ENCODE measurements around the gene MXD4. TPM values are rescaled to one million over a fixed set of nuclear protein-coding genes. Genes with fewer than 3 reads are reported as not detected.

MXD4 gene
- total RNA-seq, 1 experiment from 2014 or later: 9.1 TPM

DNA sequence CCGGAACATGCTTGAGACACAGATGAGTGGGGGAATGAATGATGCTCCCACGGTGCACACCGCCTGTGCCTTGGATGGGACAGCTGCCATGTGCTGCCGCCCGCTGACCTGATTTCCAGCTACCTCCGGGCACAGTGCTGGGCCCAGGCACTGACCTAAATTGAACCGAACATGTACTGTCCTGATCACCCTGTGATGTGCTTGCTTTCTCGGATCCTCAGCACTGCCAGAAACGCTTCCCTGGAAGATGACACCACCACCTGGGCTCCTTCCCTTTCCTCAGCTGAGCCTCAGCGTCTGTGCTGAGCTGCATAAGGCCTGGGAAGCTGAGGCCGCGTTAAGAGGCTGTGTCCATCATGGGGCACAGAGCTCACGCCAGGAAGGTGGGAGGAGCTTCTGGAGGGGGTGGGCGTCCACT is 39.3 kb upstream of the MXD4 start:
- TF ChIP-seq EZH2 (IDR thresholded peaks at IDR 0.05; ENCODE audit: borderline replicate concordance, low read depth, low read length, poor library complexity, severe bottlenecking) (no peak), CTCF (conservative IDR thresholded peaks at IDR 0.05; ENCODE audit: low read depth, low read length) (no peak)
- BruUV-seq (replicated peaks): no TSS peak
- H3K36me3 ChIP-seq (ENCODE audit: insufficient read depth, low read length, poor library complexity, severe bottlenecking): no peaks in the 10 kb centered on the region
- DNase-seq (ENCODE audit: low spot score): no peak
- H3K27ac ChIP-seq (ENCODE audit: low read depth, low read length, poor library complexity, severe bottlenecking): no peak overlapping the region
- H3K4me1 ChIP-seq (ENCODE audit: insufficient read depth, low read length, poor library complexity, severe bottlenecking): no peaks in the 10 kb centered on the region
- ChIA-PET CTCF (no interaction called here), POLR2A (ENCODE audit: low non-redundant PET) (no interaction called here)
- no peaks in the 10 kb centered on the region for H3K27me3 ChIP-seq (replicated peaks; ENCODE audit: insufficient read depth, low read depth, low read length, poor library complexity)
- intact Hi-C loops (cut with micrococcal nuclease; ENCODE audit: unreplicated experiment): no loop called here
- H3K9me3 ChIP-seq (ENCODE audit: low read depth, low read length, poor library complexity, severe bottlenecking): no peaks in the 10 kb centered on the region
- no peak overlapping the region for H3K4me3 ChIP-seq (ENCODE audit: low read depth, low read length, poor library complexity, severe bottlenecking)

GRCh38 chr4:2300431-2301224 is 38.7 kb upstream of the MXD4 start:
- ChIA-PET POLR2A (ENCODE audit: low non-redundant PET) (no interaction called here), CTCF (no interaction called here)
- Histone ChIP-seq H3K27me3 (replicated peaks; ENCODE audit: insufficient read depth, low read depth, low read length, poor library complexity) (no peaks in the 10 kb centered on the region), H3K9me3 (ENCODE audit: low read depth, low read length, poor library complexity, severe bottlenecking) (no peaks in the 10 kb centered on the region), H3K36me3 (ENCODE audit: insufficient read depth, low read length, poor library complexity, severe bottlenecking) (no peaks in the 10 kb centered on the region), H3K4me3 (ENCODE audit: low read depth, low read length, poor library complexity, severe bottlenecking) (no peak overlapping the region), H3K27ac (ENCODE audit: low read depth, low read length, poor library complexity, severe bottlenecking) (no peak overlapping the region), H3K4me1 (ENCODE audit: insufficient read depth, low read length, poor library complexity, severe bottlenecking) (no peaks in the 10 kb centered on the region)
- TF ChIP-seq CTCF (conservative IDR thresholded peaks at IDR 0.05; ENCODE audit: low read depth, low read length) (no peak), EZH2 (IDR thresholded peaks at IDR 0.05; ENCODE audit: borderline replicate concordance, low read depth, low read length, poor library complexity, severe bottlenecking) (no peak)
- intact Hi-C loops (cut with micrococcal nuclease; ENCODE audit: unreplicated experiment): no loop called here
- BruUV-seq (replicated peaks): no TSS peak
- no peak for DNase-seq (ENCODE audit: low spot score)

DNA sequence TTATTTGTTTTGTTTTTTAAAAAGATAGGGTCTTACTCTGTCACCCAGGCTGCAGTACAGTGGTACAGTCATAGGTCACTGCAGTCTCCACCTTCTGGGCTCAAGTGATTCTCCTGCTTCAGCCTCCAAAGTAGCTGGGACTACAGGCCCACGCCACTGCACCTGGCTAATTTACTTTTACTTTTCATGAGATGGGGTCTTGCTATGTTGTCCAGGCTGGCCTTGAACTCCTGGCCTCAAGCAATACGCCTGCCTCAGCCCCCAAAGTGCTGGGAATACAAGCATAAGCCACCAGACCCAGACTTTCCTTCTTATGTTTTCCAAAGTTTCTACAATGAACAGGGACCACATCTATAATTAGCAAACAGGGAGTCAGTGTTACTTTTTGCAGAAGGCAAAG is 37.9 kb upstream of the MXD4 start:
- intact Hi-C loops (cut with micrococcal nuclease; ENCODE audit: unreplicated experiment): no loop called here
- no peaks in the 10 kb centered on the region for H3K27me3 ChIP-seq (replicated peaks; ENCODE audit: insufficient read depth, low read depth, low read length, poor library complexity)
- H3K9me3 ChIP-seq (ENCODE audit: low read depth, low read length, poor library complexity, severe bottlenecking): no peaks in the 10 kb centered on the region
- H3K36me3 ChIP-seq (ENCODE audit: insufficient read depth, low read length, poor library complexity, severe bottlenecking): no peaks in the 10 kb centered on the region
- TF ChIP-seq EZH2 (IDR thresholded peaks at IDR 0.05; ENCODE audit: borderline replicate concordance, low read depth, low read length, poor library complexity, severe bottlenecking) (no peak), CTCF (conservative IDR thresholded peaks at IDR 0.05; ENCODE audit: low read depth, low read length) (no peak)
- no TSS peak for BruUV-seq (replicated peaks)
- no peaks in the 10 kb centered on the region for H3K4me1 ChIP-seq (ENCODE audit: insufficient read depth, low read length, poor library complexity, severe bottlenecking)
- ChIA-PET CTCF (no interaction called here), POLR2A (ENCODE audit: low non-redundant PET) (no interaction called here)
- no peak overlapping the region for H3K4me3 ChIP-seq (ENCODE audit: low read depth, low read length, poor library complexity, severe bottlenecking)
- no peak overlapping the region for H3K27ac ChIP-seq (ENCODE audit: low read depth, low read length, poor library complexity, severe bottlenecking)
- DNase-seq (ENCODE audit: low spot score): no peak
